Lower leg skin (tissue), 3 donors: ENCODE results near the gene C13orf46.

Experiments
- CTCF ChIP-seq, 3 donors: fragments of 450-650 bp; IDR thresholded peaks; one replicate each; pipeline ENCODE4 v1.5.1; 2016; ENCODE audit warnings: antibody characterized with exemption in 3 of 3, mild to moderate bottlenecking in 3 of 3, moderate library complexity in 2 of 3
- POLR2A ChIP-seq, 2 donors: fragments of 450-650 bp; IDR thresholded peaks; one replicate each; pipeline ENCODE4 v1.6.1; 2016 to 2017; ENCODE audit warnings: antibody characterized with exemption in 2 of 2, mild to moderate bottlenecking in 1 of 2, moderate library complexity in 1 of 2

GRCh38 chr13:113917594-113918371, 56.1 kb downstream of the C13orf46 start:
- TF ChIP-seq CTCF (IDR thresholded peaks at IDR 0.05) (no peak), POLR2A (IDR thresholded peaks at IDR 0.05) (no peak)
